ENCODE data around the gene PLCXD1. TPM values are rescaled to one million over a fixed set of nuclear protein-coding genes. Genes with fewer than 3 reads are reported as not detected.

The PLCXD1 gene
- total RNA-seq, 1 donor = 8.2 TPM

DNA sequence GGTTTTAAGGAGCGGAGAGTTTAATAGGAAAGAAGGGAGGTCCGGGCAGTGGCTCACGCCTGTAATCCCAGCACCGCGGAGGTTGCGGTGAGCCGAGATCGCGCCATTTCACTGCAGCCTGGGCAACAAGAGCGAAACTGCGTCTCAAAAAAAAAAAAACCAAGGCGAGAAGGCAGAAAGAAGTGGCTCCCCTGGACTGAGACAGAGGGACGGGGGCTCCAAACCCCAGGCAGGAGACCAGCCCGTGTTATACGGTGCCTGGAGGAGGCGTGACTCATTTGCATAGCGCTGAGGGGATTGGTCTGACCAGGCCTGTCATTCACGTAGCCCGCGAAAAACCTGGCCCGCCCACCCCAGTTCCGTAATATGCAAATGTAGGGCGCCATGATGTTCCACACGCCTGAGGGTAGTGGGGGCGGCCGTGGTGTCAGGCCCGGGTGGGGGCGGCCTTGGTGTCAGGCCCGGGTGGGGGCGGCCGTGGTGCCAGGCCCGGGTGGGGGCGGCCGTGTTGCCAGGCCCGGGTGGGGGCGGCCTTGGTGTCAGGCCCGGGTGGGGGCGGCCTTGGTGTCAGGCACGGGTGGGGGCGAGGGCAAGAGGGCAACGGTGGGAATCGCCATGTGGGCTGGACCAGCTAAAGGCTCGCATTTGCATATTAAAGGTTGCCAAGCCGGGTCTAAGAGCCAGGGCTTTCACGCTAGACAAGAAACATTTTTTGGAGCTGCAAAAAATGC is 2.1 kb downstream of the PLCXD1 start:
- peak overlapping the region; percentile 72 for H3K4me3 ChIP-seq (ENCODE audit: low read depth, low read length)
- no peak for TF ChIP-seq CTCF (IDR thresholded peaks at IDR 0.05; ENCODE audit: insufficient read depth, low read depth, low read length)
- peak; percentile 88 for DNase-seq (ENCODE audit: low read depth)

GRCh38 chrX:285076-285677 is 4.0 kb downstream of the PLCXD1 start:
- no peak for TF ChIP-seq CTCF (IDR thresholded peaks at IDR 0.05; ENCODE audit: insufficient read depth, low read depth, low read length)
- DNase-seq (ENCODE audit: low read depth) = no peak

GRCh38 chrX:287670-288069 is 6.5 kb downstream of the PLCXD1 start:
- H3K4me3 ChIP-seq (ENCODE audit: low read depth, low read length) = no peak overlapping the region
- TF ChIP-seq CTCF (IDR thresholded peaks at IDR 0.05; ENCODE audit: insufficient read depth, low read depth, low read length) = no peak
- DNase-seq (ENCODE audit: low read depth) = no peak

More at GRCh38 chrX:285076-285677, 4.0 kb downstream of the PLCXD1 start:
- no peak overlapping the region for H3K4me3 ChIP-seq (ENCODE audit: low read depth, low read length)

GRCh38 chrX:288561-288991 is 7.4 kb downstream of the PLCXD1 start:
- H3K4me3 ChIP-seq (ENCODE audit: low read depth, low read length) = no peak overlapping the region
- TF ChIP-seq CTCF (IDR thresholded peaks at IDR 0.05; ENCODE audit: insufficient read depth, low read depth, low read length) = no peak
- DNase-seq (ENCODE audit: low read depth) = no peak

DNA sequence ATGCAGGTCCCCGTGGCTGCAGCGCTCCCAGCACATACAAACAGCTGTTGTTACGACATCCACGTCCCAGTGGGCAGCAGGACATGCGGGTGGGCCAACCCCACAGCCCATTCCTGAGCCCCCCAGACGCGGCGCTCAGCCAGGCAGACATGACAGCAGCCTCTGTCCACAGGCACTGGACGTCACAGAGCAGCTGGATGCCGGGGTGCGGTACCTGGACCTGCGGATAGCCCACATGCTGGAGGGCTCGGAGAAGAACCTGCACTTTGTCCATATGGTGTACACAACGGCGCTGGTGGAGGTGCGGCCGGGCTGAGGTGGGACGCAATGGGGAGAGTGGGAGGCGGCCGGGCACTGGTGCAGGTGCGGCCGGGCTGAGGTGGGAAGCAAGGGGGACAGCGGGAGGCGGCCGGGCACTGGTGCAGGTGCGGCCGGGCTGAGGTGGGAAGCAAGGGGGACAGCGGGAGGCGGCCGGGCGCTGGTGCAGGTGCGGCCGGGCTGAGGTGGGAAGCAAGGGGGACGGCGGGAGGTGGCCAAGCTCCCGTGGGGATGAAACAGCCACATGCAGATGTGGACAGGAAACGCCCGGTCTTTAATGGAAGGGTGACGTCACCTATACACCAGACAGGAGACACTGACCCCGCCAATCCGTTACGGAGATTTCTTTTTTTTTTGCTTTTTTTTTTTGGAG is 9.4 kb downstream of the PLCXD1 start:
- DNase-seq (ENCODE audit: low read depth) = no peak
- no peak for TF ChIP-seq CTCF (IDR thresholded peaks at IDR 0.05; ENCODE audit: insufficient read depth, low read depth, low read length)
- no peak overlapping the region for H3K4me3 ChIP-seq (ENCODE audit: low read depth, low read length)

DNA sequence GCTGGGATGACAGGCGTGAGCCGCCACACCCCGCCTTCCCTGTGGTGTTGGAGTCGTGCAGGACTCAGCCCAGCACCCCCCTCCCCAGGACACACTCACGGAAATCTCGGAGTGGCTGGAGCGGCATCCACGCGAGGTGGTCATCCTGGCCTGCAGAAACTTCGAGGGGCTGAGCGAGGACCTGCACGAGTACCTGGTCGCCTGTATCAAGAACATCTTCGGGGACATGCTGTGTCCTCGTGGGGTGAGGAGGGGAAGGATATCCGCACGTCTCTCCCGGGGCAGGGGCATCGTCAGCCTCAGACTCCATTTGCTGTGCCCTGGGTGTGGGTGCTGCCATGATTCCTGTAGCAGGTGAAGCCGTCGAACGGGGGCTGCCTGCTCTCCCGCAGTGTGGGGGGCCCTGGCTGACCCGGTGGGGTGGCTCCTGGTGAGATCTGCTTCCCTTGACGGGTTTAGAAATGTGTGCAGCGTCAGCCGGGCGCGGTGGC is 10.3 kb downstream of the PLCXD1 start:
- no peak overlapping the region for H3K4me3 ChIP-seq (ENCODE audit: low read depth, low read length)
- no peak for TF ChIP-seq CTCF (IDR thresholded peaks at IDR 0.05; ENCODE audit: insufficient read depth, low read depth, low read length)
- DNase-seq (ENCODE audit: low read depth) = no peak

Data from fibroblast of villous mesenchyme (primary cell).